Stimulated activated CD8-positive, alpha-beta memory T cell treated with anti-CD3 and anti-CD28 coated beads, Interleukin-7, amount 100 ng/mL, for 1 hour (primary cell): ENCODE data around the gene PCYT2.

Experiments
- DNase-seq, 2 donors: peaks; one replicate each; pipeline ENCODE4 v3.0.0-alpha.2; 2020; ENCODE audit warnings: low read depth in 2 of 2

Gene PCYT2

GRCh38 chr17:81944858-81945257, 33.7 kb upstream of the PCYT2 start:
- DNase-seq = no peak

DNA sequence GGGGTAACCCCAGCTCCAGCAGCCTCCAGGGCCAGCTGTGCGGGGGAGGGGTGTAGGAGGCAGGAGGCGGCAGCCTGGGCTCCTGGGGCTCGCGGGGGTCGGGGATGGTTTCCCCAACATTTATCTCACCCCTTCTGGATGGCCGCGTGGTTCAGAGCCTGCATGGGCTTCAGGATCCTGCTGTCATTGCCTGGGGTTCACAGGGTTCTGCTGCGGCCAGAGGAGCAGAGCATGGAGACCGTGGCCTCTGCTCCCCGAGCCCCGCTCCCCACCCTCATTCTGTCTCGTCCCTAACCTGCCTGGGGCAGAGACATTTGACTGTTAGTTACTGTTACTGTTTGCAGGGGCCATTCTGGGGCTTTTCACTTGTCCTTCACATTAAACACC, 31.0 kb upstream of the PCYT2 start:
- DNase-seq = no peak

GRCh38 chr17:81941484-81942166, 30.4 kb upstream of the PCYT2 start:
- no peak for DNase-seq

DNA sequence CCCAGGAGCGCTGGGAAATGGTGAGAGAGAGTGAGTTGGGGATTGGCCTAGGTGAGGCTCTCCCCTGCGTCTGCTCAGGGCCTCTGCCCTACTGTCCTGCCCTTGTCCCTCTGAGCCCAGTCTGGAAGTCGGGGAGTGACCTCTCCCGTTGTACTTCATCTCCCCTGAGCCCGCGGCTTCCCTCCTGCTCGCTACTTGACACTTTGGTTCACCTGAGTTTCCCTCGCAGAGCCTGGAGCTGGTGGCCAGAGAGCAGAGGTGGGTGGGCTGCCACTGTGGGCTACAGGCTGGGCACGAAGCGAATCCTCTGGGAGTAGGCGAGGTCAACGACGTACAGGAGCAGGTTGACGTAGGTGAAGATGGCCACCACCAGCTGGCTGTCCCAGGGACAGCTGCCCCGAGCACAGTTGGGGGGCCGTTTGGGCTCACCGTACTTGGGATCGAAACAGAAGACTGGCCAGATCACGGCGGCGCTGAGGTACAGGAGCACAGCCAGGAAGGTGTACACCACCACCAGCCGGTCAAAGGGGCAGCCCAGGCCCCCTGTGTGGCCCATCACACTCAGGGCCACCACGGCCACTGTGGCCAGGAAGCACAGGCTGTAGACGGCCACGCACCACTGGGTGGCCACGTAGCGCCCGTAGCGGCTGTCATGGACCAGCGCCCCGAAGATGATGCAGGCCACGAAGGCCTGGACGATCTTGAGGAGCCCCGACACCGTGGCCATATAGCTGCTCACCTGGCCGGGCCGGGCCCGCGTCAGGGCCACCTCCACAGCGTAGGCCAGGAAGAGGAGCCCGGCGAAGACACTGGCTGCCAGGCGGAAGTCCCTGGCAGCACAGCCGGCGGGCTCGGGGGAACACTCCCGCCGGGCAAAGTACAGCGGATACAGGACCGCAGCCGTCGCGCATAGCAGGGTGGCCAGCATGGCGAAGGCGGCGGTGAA, 29.6 kb upstream of the PCYT2 start:
- no peak for DNase-seq

DNA sequence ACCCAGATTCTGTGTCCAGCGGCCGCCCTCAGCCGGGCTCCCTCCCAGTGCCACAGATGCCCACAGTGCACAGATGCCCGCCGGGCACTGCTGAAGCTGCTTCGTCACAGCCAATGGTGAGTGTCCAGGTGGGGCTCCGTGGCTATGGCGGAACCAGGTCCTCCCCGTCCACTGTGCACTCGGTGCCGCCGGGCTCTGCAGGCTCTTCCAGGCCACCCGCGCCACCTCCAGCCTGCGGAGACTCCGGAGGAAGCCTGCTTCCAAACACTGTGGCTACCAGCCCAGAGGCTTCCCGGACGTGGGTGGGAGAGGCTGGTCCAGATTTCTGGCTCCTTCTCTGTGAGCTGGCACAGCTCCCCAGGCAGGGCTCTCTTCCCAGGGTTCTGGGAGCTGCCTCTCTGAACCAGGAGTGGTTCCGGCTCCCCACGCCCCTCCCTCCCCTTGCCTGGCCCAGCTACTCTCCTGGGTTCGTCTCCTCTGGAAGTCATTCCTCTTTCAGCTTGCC, 28.7 kb upstream of the PCYT2 start:
- DNase-seq = no peak

DNA sequence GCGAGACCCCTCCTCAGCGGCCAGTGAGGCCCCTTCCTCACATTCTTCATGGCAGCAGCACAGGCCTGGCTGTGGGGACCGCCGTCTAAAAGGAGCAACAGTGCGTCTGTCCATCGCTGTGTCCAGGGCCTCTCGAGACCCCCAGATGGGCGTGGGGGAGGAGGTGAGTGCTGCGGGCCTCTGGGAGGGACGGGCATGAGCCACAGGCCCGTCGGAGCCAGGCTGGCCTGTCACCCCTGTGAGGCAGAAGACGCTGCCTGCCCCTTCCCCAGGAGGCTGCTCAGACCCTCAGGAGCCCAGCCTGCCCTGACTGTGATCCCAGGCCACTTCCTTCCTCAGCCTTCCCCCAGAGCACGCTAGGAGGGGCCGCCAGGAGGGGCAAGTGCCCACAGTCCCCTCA, 28.0 kb upstream of the PCYT2 start:
- DNase-seq = no peak

DNA sequence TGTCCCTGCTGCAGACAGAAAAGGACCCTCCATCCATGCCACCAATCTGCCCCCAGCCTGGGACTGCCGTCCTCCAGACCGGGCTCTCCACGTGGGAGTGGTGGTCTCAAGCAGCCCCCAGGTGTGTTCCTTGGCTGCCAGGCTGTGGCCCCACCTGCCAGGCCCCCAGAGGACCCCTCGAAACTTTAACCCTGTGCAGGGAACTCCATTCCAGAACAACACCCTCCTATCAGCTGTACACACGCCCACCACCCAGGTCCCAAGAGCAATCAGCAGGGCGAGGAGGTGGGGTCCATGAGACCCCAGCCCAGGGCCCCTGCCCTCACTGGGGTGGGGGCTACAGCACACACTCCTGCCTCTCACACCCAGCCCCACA, 24.5 kb upstream of the PCYT2 start:
- no peak for DNase-seq

DNA sequence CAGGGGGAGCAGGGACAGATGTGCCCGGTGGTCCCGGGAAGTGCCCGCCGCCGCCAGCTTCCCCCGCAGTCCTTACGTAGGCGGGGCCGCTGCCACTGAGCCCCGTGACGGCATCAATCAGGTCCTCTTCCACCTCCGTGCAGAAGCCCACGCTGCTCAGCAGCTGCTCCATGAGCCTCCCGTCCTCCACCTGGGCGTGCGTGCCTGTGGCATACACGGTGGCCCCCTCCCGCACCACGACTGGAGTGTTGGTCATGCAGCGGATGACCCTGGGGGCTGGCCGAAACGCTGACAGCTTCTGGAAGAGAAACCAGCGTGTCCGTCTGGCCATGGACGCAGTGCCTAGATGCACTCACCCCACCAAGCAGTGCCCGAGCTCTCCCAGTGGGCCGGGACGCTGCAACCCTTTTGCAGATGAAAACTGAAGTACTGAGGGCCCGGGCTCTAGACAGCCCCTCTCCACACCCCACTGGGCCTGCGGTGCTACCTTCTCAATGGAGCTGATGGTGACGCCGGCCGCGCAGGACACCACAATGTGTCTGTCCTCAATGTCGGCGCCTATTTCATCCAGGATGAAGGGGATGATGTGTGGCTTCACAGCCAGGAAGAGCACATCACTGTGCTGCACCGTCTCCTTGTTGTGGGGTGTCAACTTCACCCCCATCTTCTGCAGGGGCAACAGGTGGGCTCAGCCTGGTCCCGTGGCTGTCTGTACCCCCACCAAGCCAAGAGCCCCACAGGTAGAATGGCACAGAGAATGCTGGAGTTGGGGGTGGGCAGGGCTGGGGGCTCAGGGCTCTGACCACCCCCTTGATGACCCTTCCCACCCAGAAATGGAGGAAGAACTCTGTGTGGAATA, 23.9 kb upstream of the PCYT2 start:
- no peak for DNase-seq

DNA sequence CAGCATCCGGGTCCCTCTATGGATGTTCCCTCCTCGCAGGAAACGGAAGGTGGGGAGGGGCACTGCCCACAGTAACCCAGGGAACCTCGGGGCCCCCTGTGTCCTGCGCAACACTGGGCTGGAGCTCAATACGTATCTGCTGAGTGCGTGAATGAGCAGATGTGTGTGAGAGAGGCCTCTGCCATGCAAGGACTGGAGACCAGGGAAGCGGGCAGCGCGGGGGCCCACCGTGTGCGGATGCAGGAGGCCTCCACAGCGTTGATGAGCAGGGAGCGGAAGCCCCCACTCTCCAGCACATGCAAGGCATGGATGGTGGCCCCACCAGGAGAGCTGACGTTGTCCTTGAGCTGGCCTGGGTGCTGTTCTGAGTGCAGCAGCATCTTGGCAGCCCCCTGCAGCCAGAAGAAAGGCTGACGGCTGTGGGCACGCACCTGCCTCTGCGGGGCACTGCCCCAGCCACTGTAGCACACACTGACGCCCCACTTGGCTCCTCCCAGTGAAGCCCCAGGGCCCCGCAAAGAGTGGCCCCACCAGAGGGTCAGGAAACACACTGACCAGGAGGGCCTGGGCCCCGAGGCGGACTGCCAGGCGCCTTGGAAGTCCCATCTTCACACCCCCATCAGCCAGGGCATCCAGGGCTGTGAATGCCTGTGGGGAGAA, 23.0 kb upstream of the PCYT2 start:
- no peak for DNase-seq

DNA sequence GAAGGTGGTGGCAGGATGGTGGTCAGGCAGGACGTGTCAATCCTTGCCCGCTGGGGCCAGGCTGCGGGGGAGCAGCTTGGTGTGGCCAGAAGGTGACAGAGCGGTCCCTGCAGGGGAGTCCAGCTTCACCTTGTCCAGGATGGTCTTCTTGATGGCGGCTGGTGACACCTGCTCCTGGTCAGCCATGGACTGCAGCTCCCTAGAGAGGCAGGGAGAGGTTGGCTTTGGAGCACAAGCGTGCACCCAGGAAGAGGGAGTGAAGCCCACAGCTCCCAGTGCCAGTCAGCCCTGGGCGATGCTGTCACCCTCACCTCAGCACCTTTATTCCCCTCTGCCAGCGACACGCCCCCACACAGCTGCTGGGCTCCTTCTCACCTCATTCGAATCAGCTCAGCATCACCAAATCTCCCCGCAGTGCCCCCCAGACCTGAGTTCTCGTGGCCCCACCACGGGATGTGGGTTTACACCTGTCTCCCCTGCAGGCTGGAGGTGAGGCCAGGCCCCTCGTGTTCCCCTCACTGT, 22.0 kb upstream of the PCYT2 start:
- no peak for DNase-seq

DNA sequence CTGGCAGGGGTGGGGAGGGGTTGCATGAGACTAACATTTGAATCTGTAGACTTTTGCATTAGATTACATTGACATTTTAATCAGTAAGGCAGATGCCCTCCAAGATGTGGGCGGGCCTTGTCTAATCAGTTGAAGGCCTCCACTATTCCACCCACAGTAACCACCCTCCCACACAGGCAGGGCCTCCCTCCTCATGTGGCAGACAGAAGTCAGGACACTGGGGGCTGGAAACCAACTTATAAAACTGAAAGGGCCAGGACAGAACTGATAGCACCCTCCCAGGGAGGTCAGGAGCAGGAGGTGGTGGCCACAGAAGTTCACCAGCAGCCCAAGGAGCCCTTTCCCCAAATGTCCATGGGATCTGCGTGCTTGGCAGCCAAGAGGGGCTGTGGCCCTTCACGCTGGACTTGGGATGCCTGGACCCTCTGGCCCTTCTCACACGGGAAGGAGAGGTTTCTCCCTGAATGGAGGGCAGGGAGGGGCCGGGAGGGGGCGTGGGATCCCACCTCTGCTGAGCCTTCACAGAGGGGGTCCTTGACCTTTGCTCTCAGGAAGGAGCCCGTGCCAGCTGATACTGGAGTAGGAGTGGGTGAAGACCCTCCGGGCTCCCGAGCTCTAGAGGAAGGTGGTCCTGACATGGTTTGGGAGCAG, 21.3 kb upstream of the PCYT2 start:
- no peak for DNase-seq

DNA sequence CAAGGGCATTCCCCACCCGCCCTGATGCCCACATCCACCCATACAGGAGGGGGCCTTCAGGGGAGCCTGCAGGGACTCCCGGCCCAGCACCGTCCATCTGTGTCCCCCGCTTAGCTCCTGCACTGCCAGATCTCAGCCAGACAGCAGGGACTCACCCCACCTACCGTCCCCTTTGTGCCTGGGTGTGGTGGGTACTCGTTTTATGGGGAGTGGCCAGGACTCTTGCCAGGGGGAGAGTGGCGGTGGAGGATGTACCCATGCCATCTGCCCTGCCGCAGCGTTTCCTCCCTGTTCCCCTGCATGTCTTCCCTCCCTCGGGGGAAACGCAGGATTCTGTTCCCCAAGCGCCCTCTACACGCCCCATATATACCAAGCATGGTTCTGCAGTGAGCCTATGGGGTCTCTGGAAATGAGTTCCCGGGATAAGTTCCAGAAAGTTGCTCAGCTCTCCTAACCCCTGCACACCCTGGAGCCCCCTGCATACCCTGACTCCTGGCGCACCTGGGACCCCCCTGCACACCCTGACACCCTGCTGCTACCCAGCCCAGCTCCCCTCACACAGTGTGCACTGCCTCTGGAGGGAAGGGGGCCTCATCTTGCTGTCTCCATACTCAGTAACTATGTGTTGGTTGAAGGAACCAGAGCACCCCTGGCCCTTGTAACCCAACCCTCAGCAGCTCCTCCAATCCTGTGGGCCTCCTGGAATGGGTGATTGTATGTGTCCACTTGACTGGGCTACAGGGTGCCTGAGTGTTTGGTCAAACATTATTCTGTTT, 20.5 kb upstream of the PCYT2 start:
- no peak for DNase-seq

GRCh38 chr17:81931189-81931556, 20.0 kb upstream of the PCYT2 start:
- no peak for DNase-seq

DNA sequence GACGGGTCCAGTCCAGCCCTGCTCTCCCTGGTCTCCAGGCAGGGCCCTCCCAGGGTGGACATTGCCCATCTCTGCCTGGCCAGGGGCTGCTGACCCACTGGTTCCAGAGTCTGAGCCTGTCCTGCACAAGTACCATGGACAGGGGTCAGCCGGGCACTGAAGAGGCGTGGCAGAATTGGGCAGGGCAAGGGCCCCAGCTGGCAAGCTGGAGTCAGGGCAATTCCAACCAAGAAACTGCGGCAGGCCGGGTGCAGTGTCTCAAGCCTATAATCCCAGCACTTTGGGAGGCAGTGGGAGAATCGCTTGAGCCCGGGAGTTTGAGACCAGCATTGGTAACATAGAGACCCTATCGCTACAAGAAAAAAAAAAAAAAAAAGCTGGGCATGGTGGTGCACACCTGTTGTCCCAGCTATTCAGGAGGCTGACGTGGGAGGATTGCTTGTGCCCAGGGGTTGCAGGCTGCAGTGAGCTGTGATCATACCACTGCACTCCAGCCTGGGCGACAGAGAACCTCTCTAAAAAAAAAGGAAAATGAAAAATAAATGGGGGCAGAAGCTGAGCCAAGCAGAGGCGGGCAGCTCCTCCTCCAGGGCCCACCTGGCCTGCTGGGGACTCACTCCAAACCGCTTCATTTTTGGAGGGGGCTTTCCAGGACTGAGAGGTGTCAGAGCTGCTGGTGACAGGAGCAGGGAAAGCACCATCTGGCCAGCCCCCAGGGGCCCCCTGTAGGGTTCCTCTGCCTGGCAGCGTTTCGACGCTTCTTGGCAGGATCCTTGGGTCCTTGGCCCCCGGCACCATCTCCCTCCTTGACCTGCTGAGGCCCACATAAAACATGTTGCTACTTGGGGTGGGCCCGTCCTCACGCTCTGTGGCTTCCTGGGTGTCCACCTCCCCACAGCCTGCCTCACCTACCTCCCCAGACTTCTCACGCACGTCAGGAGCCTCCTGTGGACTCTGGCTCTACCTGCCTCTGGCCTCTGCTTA, 19.2 kb upstream of the PCYT2 start:
- DNase-seq = no peak

- DNase-seq = no peak
Observed at GRCh38 chr17:81929253-81930141, 18.3 kb upstream of the PCYT2 start.

GRCh38 chr17:81928544-81929252, 17.5 kb upstream of the PCYT2 start:
- DNase-seq = no peak
